Mesothelial cell of epicardium (in vitro differentiated cells): ENCODE results near the gene FBRS. TPM values are rescaled to one million over a fixed set of nuclear protein-coding genes. Genes with fewer than 3 reads are reported as not detected.
A peak's percentile ranks its signal among the peaks of the same experiment; 100 is the strongest.

Source experiments
- DNase-seq, 2 experiments: peaks; one replicate each; pipeline ENCODE4 v3.0.0; 2021; ENCODE audit warnings: low spot score in 2 of 2; ENCODE audit not compliant: unreplicated experiment in 2 of 2
- H3K27ac Mint-ChIP-seq: 2 replicates; pipeline ENCODE4 v1.8.0; 2021; ENCODE audit warnings: mixed read lengths
- H3K27me3 Mint-ChIP-seq: 2 replicates; pipeline ENCODE4 v1.8.0; 2021; ENCODE audit warnings: low read depth, mixed read lengths
- H3K36me3 Mint-ChIP-seq: 2 replicates; pipeline ENCODE4 v1.8.0; 2021; ENCODE audit warnings: mixed read lengths
- H3K4me1 Mint-ChIP-seq: 2 replicates; pipeline ENCODE4 v1.8.0; 2021; ENCODE audit warnings: mixed read lengths
- H3K4me3 Mint-ChIP-seq: 2 replicates; pipeline ENCODE4 v1.8.0; 2021; ENCODE audit warnings: mild to moderate bottlenecking, moderate library complexity, mixed read lengths
- H3K9me3 Mint-ChIP-seq: 2 replicates; pipeline ENCODE4 v1.8.0; 2021; ENCODE audit warnings: mixed read lengths
- total RNA-seq: library from RNA; stranded (reverse); gene quantifications from 3 replicates; pipeline ENCODE4 v1.2.1, GENCODE V29; 2021
- TF ChIP-seq, protein P1 (sequence below): fragments of 200-600 bp; sonication (generic); IDR thresholded peaks from one replicate; pipeline ENCODE4 v1.5.0; 2021; ENCODE audit warnings: antibody characterized with exemption; ENCODE audit not compliant: unreplicated experiment

The FBRS gene
- total RNA-seq, result 93.0 to 98.4 TPM (median 97.5 TPM) in 3 replicates

DNA sequence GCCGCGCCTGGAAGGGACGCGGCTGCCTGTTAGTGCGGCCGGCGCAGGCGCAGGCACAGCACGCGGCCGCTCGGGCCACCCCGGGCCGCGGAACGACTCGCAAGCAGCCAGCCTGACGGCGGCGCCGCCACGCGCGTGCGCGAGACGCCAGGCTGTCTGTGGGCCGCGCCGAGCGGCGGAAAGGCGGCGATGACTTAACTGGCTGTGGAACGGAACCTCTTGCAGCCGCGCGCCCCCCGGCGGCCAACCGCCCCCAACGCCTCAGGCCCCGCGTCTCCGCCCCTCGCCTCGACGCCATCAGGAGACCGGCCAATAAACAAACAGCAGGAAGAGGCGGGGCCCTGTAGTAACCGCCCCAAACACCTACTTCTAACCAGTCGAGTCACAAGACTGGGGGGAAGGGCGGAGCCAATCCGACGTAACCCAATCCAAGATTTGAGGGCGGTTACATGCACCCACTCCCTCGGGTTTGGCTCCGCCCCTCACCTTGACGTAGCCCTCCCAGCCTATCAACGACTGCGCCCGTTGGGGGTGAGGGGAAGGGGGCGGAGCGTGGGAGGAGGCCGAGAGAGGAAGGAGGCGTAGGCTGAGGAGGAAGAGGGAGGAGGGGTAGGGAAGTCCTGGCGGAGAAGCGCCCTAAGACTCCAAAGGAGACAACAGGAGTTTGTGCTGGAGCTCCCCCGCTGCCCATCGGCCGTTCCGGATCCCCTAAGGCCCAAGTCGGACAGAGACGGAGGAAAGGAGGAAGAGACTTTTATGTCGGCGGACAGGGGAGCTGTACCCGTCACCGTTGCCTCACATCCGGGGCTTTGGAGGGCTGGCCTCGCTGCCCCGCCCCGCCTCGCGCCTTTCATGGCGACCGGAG lies at the start of gene FBRS:
Gene FBRS, plus strand, starts transcription at position 566 of the 865 bp plus-strand sequence. CDS start 1,088 bp downstream, outside the sequence.
- TF ChIP-seq, protein P1, sequence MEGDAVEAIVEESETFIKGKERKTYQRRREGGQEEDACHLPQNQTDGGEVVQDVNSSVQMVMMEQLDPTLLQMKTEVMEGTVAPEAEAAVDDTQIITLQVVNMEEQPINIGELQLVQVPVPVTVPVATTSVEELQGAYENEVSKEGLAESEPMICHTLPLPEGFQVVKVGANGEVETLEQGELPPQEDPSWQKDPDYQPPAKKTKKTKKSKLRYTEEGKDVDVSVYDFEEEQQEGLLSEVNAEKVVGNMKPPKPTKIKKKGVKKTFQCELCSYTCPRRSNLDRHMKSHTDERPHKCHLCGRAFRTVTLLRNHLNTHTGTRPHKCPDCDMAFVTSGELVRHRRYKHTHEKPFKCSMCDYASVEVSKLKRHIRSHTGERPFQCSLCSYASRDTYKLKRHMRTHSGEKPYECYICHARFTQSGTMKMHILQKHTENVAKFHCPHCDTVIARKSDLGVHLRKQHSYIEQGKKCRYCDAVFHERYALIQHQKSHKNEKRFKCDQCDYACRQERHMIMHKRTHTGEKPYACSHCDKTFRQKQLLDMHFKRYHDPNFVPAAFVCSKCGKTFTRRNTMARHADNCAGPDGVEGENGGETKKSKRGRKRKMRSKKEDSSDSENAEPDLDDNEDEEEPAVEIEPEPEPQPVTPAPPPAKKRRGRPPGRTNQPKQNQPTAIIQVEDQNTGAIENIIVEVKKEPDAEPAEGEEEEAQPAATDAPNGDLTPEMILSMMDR, result peak; percentile 71
- peak within 1 kb of the TSS; percentile 99 for H3K4me3 Mint-ChIP-seq
- no peaks in the 10 kb centered on the region for H3K9me3 Mint-ChIP-seq
- DNase-seq, result peak; percentile 99 to 100
- H3K27ac Mint-ChIP-seq, result peak within 1 kb of the TSS; percentile 100
- peaks cover 29% of the 10 kb centered on the region for H3K4me1 Mint-ChIP-seq
- H3K27me3 Mint-ChIP-seq, result no peaks in the 10 kb centered on the region
- peaks cover 9% of the 10 kb centered on the region for H3K36me3 Mint-ChIP-seq

DNA sequence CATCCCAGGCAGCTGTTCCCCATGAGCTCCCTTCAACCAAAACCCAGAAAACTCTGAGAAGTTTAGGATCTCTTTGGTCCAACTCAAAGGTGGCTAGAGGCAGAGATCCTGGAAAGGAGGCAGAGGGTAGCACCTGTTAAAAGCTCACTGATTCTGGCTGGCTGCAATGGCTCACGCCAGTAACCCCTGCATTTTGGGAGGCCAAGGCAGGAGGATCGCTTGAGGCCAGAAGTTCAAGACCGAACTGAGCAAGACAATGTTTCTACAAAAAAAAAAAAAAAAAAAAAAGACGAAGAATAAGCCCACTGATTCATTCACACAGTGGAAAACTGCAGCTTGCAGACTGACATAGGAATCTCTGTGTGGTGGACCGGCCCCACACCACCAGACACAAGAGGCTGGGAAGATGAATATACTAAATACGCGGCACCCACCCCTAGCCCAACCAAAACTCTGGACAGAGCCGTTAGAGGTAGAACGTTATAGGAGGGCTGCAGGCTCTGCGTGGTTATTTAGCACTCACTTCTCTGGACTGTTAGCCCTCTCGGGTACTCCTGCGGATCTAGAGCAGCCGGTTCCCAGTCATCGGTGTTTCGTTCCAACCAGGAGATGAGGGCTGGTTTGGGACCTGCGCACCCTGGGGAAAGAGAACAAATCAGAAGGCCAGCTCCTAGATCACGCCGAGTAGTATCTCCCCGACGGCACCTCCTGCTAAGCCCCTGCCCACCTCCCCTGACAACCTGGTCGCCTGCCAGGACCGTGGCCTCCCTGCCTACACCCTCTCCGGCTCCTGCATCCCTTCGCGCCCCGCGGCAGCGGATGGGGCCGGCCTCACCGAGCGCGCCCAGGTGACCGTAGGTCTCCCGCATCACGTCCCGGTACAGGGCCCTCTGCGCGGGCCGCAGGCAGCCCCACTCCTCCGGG lies 49.0 kb upstream of the FBRS start:
- Mint-ChIP-seq H3K27me3 (no peaks in the 10 kb centered on the region), H3K36me3 (peaks cover 13% of the 10 kb centered on the region), H3K27ac (peak overlapping the region; percentile 97), H3K9me3 (no peaks in the 10 kb centered on the region), H3K4me1 (peaks cover 7% of the 10 kb centered on the region), H3K4me3 (peak overlapping the region; percentile 91)
- TF ChIP-seq, protein P1, result no peak
- peak; percentile 37 to 74 for DNase-seq

DNA sequence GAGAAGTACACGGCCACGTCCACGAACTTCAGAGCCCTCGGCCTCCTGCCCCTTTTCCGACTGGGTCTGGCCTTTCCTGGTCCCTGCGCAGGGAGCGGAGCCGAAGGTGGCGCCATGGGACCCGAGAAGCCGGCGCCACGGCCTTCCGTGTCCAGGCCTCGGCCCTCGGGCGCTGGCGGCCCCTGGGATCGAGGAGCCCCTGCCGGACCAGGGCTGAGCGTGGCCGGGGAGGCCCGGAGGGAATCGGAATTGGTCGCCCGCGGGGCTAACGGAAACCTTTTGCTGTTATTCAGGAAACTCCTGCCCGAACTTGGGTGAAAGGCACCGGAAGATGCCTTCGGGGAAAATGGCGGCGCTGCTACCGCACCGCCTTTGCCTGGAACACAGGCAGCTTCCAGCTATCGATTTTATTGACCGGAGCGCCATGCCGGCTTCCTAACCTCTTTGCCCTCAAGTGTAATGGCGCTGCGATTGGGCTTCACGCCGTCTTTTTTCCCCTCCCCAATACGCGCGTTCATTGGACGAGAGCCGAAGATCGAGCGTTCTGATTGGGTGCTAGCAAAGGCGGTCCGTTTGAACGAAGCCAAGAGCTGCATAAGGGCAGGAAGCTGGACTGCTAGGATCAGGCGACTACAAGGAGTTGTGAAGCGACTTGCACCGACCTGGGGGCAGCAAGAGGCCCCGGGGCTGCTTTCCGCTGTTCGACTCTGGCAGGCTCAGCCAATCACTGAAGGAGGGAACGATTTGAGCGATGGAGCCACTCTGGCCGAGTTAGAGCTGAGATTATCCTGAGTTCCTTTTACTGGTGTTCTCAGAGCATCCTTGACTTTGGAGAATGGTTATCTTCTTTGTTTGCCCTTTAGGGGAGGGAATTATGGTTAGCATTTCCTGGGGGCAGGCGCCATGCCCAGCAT lies 48.0 kb upstream of the FBRS start, which contains the start of gene ZNF689:
Gene ZNF689, minus strand, starts transcription at position 464 of the 914 bp plus-strand sequence. Its CDS starts 348 bp downstream, at position 116.
- peak; percentile 84 to 96 for DNase-seq
- H3K9me3 Mint-ChIP-seq, result no peaks in the 10 kb centered on the region
- peaks cover 5% of the 10 kb centered on the region for H3K36me3 Mint-ChIP-seq
- peak within 1 kb of the TSS; percentile 91 for H3K4me3 Mint-ChIP-seq
- peaks cover 7% of the 10 kb centered on the region for H3K4me1 Mint-ChIP-seq
- H3K27ac Mint-ChIP-seq, result peak within 1 kb of the TSS; percentile 97
- TF ChIP-seq, protein P1, result no peak
- H3K27me3 Mint-ChIP-seq, result no peaks in the 10 kb centered on the region

DNA sequence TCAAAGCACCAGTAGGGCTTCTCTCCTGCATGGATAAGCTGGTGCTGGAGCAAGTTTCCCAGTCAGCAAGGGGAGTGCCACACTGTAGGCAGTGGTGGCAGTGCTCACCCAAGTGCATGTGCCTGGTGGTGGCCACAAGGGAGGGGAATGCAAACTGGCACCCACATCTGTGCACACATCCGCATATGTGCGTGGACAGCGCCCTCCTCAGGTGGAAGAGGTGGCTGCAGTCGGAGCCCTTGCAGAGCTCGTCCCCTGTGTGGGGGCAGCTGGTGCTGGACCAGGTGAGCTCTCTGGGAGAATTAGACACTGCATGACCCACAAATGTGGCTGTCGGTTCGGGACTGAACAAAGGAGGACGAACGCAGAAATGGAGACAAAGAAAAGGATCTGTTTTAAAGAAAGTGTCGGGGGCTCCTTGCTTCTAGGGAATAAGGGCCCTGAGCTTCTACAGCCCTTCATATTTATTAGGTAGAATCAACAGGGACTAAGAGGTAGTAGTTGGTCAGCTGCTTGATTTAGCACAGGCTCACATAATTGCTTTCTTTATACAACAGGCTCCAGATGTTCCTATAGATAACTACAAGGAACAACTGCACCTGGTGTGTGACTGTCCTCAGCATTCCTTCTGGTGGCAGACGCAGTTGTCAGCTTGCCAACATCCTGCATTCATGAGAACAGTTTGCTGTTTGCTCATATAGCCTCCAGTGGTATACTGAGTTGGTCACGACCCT lies 42.7 kb upstream of the FBRS start:
- H3K36me3 Mint-ChIP-seq, result no peaks in the 10 kb centered on the region
- H3K27me3 Mint-ChIP-seq, result peaks cover 5% of the 10 kb centered on the region
- TF ChIP-seq, protein P1, result peak; percentile 50
- H3K4me3 Mint-ChIP-seq, result no peak overlapping the region
- H3K9me3 Mint-ChIP-seq, result peaks cover 5% of the 10 kb centered on the region
- no peak overlapping the region for H3K27ac Mint-ChIP-seq
- H3K4me1 Mint-ChIP-seq, result peaks cover 1% of the 10 kb centered on the region
- no peak for DNase-seq
